SW480 (cell line): ENCODE results near the gene C1orf226.
"Not testable (repeated sequence)": the region's sequence is repeated elsewhere in the genome, so short reads cannot be mapped to it uniquely, and the experiment has no call there.

Source experiments
- DNase-seq: peaks from one replicate; pipeline ENCODE4 v3.0.0-alpha.2; 2016; ENCODE audit warnings: low spot score

Gene C1orf226

DNA sequence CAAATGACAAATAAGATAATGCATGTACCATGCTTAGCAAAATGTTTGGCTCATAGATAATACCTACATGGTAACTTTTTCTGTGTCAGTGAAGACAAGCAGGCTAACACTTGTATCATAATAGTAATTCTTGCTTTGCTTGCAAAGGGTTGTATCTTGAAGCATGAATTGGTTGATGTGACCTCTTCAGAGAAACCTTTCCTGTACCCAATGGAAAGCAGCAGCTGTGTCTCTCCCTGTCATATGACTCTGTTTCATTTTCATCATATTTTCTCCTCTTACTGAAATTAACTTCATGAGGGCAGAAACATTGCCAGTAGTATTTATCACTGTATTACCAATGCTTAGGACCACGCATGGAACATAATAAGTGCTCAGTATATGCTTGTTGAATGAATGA is 26.0 kb downstream of the C1orf226 start:
- no peak for DNase-seq

DNA sequence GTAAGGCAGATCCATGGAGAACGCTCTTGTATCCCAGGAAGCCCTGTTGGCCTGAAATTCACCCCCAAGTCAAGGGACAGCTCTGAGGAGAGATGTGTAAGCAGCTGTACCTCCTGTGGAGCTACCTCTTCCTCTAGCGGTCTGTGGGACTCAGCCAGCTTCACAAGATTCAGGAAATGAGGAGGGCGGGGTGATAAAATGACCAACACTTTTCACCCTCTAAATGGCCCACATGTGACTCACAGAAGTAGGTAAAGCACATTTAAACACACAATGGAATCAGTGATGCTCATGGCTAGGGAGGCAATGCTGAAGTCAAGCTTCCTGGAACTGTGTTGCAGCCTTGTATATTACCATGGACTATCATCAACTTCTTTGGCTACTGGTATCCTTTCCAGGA is 30.5 kb downstream of the C1orf226 start, which contains the start of gene SH2D1B:
TSS of gene SH2D1B (minus strand) at position 135 of the 400 bp plus-strand sequence. CDS start at position 15, 120 bp downstream.
- no peak for DNase-seq

DNA sequence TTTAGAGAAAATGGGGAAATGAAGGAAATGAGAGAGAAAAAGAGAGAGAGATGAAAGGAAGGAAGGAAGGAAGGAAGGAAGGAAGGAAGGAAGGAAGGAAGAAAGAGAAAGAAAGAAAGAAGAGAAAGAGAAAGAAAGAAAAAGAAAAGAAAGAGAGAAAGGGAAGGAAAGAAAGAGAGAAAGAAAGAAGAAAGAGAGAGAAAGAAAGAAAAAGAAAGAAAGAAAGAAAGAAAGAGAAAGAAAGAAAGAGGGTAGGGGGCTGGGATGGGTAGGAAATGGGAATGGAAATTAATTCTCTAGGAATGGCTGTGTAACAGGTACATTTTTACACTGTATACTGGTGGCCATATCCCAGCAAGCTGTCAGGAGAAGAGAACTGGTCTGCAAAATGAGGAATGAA is 34.7 kb downstream of the C1orf226 start:
- DNase-seq, result no peak

DNA sequence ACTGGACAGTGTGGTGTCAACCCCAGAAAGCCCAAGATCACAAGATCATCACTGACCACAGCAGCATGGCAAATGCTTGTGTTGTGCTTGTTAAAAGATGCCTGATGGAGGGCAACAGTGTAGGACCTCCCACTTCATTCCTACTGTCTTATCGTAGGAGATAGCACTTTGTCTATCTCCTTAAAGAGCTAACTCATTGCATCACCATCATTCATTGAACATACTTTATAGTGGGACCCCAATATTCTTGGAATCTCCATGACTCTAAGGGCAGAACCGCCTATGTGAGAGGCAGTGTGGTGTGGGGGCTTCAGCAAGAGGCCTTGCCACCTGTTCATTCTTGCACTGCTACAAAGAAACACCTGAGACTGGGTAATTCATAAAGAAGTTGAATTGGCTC is 35.4 kb downstream of the C1orf226 start:
- no peak for DNase-seq

- no peak for DNase-seq
Observed at GRCh38 chr1:162417650-162418049, 36.1 kb downstream of the C1orf226 start.

DNA sequence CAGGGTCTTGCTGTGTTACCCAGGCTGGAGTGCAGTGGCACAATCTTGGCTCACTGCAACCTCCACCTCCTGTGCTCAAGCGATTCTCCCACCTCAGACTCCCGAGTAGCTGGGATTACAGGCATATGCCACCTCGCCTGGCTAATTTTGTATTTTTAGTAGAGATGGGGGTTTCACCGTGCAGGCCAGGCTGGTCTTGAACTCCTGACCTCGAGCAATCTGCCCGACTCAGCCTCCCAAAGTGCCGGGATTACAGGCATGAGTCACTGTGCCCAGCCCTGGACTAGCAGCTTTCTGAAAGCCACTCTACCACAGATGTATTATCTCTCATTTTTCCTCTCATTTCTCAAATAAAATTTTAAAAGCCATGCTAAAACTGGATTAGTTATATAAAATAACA is 37.1 kb downstream of the C1orf226 start:
- not testable (repeated sequence) for DNase-seq

DNA sequence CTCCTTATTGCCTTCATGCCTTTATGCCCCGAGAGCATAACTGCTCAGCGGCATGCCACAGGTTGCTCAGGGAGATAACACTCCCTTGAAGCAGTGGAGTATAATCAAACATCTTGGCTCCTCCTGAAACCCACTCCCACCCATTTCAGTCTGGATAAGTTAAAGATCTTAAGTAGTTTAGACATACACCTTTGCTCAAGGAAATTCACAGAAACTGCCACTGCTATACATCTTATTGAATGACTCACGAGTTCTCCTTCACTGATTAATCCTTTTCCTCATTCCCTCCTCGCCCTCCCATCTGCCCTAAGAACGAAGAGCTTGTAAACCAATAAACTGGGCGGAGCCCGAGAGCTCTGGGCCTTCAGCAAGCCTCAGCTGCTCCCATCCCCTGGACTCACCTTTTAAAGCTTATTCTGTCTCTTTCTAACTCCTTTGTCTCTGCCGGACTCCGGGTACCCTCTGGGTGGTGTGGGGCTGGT is 38.0 kb downstream of the C1orf226 start:
- DNase-seq, result not testable (repeated sequence)

GRCh38 chr1:162420120-162420519 is 38.6 kb downstream of the C1orf226 start:
- no peak for DNase-seq

DNA sequence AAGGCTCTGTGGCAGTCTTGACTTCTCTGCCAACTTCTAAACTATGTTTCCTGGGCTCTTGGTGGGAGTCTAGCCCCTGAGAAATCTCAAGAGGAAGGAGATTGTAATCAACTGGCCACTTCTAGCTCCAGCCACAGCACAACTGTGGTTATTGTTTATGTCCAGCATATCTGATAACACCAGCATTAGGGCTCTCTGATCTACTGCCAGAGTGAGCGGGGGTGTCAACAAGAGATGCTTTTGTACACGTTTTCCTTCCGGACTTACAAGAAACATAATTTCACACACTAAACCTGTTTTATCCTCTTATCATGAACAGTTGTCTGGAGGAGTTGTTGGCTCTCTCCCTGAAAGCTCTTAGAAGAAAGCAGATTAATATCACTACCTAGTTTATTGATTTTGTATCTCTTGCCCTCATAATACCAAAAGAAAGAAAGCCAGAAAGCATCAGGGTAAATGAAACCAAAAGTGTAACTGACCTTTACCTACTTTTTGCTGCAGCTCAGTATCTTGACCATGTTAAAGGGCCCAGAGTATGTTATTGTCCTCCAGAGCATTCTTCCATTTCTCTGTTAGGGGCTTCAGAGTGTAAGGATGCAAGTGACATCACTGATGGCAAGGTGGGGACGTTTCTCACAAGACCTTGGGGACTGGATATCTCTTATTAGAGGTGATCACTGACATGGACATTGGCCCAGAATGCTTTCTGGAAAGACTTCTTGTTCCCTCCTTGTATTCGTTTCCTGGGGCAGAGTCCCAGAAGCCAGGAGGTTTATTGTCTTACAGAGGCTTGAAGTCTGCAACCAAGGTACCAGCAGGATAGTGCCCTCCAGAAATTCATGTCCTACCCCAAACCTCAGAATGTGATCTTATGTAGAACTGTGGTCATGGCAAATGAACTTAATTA is 40.0 kb downstream of the C1orf226 start:
- DNase-seq, result peak; percentile 12

DNA sequence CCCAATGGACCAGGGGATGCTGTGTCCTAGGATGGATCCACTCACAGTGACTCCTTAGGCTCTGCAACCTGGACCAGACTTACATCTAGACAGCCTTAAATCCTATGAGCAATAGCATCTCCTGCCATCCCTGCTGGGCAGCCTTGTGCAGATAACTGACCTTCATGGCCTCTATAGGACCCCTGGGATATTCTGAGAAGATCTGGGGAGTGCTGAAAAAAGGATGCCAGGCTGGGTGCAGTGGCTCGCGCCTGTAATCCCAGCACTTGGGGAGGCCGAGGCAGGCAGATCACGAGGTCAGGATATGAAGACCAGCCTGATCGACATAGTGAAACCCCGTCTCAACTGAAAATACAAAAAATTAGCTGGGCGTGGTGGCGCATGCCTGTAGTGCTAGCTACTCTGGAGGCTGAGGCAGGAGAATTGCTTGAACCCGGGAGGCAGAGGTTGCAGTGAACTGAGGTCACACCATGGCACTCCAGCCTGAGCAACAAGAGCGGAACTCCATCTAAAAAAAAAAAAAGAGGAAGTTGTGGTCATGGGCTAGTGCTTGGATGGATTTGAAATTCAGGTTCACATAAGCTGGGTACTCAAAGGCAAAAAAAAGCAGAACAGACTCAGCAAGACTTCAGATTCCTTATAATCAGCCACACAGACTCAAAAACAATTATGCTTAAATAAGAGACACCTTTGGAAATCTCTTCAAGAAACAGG is 41.3 kb downstream of the C1orf226 start:
- DNase-seq, result no peak

DNA sequence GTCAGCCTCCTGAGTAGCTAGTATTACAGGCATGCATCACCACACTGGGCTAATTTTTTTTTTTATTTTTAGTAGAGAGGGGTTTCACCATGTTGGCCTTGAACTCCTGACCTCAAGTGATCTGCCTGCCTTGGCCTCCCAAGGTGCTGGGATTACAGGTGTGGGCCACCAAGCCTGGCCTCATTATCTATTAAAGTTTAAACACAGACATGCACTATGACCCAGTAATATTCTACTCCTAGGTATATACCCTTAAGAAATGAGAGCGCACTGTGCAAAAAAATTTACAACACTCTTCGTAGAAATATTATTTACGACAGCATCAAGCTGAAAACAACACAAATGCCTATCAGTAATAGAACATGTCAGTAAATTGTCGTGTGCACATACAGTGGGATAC is 49.1 kb downstream of the C1orf226 start:
- DNase-seq, result no peak

- not testable (repeated sequence) for DNase-seq
Observed at GRCh38 chr1:162432977-162433713, 51.6 kb downstream of the C1orf226 start.
